Mucosa of stomach (tissue), 1 donor: ENCODE results near the gene ANKUB1.

Experiments
- H3K27me3 ChIP-seq: one replicate; pipeline ENCODE4 v1.7.0; 2013; ENCODE audit warnings: mild to moderate bottlenecking, low read length; ENCODE audit not compliant: control insufficient read depth, insufficient read depth
- H3K36me3 ChIP-seq: one replicate; pipeline ENCODE4 v1.7.0; 2013; ENCODE audit warnings: low read length; ENCODE audit not compliant: control insufficient read depth, insufficient read depth
- H3K4me1 ChIP-seq: one replicate; pipeline ENCODE4 v1.7.0; 2013; ENCODE audit warnings: mild to moderate bottlenecking, low read length; ENCODE audit not compliant: control insufficient read depth, insufficient read depth
- H3K4me3 ChIP-seq: one replicate; pipeline ENCODE4 v1.7.0; 2013; ENCODE audit warnings: low read length
- H3K9ac ChIP-seq: one replicate; pipeline ENCODE4 v1.7.0; 2013; ENCODE audit warnings: mild to moderate bottlenecking, low read length, moderate library complexity
- H3K9me3 ChIP-seq: one replicate; pipeline ENCODE4 v1.7.0; 2013; ENCODE audit warnings: mild to moderate bottlenecking, low read length, moderate library complexity; ENCODE audit not compliant: control insufficient read depth
- donor health status: Pancreatic carcinoma.

The ANKUB1 gene

DNA sequence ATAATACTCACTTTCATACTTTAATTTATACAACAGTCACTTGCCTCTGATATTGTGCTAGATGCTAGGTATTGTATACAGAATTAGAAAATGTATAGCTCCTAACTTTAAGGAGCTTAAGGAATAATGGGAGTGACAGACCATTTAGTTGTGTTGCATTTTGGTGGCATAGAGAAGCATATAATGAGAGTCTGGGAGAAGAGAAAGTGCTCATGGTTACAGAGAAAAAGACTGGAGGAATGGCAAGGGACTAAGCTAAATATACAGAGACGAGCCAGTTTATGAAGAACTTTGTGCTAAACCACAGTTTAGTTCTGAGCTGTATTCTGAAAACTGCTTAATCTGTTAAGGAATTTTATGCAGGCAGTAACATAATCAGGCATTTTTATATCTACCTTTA, 27.1 kb upstream of the ANKUB1 start:
- H3K9me3 ChIP-seq, result no peaks in the 10 kb centered on the region
- no peaks in the 10 kb centered on the region for H3K27me3 ChIP-seq
- H3K4me1 ChIP-seq, result peaks cover 3% of the 10 kb centered on the region

DNA sequence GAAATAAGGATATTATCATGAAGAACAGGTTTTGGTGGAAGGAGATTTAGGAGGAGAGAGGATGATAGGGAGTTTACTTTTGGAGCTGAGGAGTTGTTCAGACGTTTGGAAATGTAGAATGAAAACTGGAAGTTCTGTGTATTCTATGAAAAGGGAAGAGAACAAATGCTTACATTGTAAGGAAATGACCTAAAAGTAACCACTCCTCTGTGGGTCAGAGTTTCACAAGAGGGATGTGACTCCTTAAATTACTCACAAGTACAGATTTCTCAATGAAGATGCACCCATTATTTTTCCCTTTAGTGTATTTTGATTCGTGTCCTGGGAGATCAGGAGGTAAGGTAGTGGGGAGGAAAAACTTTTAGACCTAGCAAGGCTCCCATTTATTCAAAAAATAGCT, 24.6 kb upstream of the ANKUB1 start:
- no peak overlapping the region for H3K9ac ChIP-seq
- no peaks in the 10 kb centered on the region for H3K9me3 ChIP-seq
- H3K27me3 ChIP-seq, result no peaks in the 10 kb centered on the region
- H3K4me3 ChIP-seq, result no peak overlapping the region
- no peaks in the 10 kb centered on the region for H3K36me3 ChIP-seq
- peaks cover 3% of the 10 kb centered on the region for H3K4me1 ChIP-seq

More for the DNA sequence above, 27.1 kb upstream of the ANKUB1 start:
- H3K4me3 ChIP-seq, result no peak overlapping the region
- H3K9ac ChIP-seq, result no peak overlapping the region
- no peaks in the 10 kb centered on the region for H3K36me3 ChIP-seq

DNA sequence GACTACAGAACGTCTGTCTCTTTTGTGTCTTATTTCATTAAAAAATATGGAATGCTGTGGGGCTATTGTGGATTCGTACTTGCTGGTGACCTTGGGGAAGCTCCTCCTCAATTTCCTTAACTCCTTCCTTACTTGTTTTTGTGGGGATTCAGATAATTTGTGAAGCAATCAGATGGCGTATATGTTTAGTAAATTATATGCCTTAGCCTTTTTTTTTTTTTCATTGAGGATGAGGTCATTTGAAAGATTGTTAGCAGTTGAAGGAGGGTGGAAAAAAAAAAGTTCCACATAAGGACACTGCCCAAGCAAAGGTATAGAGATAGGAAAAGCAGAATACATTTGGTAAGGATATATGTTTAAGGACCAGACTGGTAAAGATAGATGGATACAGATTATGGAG, 24.0 kb upstream of the ANKUB1 start:
- H3K9ac ChIP-seq, result no peak overlapping the region
- H3K4me3 ChIP-seq, result no peak overlapping the region
- H3K36me3 ChIP-seq, result no peaks in the 10 kb centered on the region

DNA sequence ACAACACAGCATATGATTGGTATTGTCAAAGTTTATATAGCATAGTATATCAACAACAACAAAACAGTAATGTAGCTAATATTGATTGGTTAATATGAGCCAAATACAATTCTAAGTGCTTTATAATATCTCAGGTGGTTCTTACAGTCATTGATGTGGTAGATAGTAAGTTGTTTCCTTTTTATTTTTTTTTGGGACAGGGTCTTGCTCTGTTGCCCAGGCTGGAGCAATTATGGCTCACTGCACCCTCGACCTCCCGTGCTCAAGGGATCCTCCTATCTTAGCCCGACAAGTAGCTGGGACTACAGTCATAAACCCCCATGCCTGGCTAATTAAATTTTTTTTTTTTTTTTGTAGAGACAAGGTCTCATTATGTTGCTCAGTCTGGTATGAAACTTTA, 23.4 kb upstream of the ANKUB1 start:
- peaks cover 3% of the 10 kb centered on the region for H3K4me1 ChIP-seq
- H3K9me3 ChIP-seq, result no peaks in the 10 kb centered on the region
- H3K4me3 ChIP-seq, result no peak overlapping the region
- no peaks in the 10 kb centered on the region for H3K36me3 ChIP-seq
- H3K27me3 ChIP-seq, result no peaks in the 10 kb centered on the region
- H3K9ac ChIP-seq, result no peak overlapping the region

More for the DNA sequence above, 24.0 kb upstream of the ANKUB1 start:
- Histone ChIP-seq H3K27me3 (no peaks in the 10 kb centered on the region), H3K9me3 (no peaks in the 10 kb centered on the region), H3K4me1 (peaks cover 3% of the 10 kb centered on the region)

DNA sequence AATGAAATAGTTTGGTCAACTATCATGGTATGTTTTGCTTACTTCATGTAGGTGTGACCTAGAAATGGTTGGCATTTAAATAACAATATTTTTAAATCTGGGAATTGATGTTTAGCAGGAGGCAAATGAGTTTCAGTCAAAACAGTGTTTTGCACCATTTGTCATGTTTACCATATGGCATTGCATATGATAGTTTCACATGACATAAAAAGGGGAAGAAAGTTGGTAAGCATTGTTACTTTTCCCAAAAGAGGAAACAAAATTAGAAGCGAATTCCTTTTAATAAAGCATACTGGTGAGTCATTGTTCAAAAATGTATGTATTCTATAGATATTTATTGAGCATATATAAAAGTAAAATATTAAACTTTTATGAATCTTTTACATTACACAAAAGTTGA, 23.0 kb upstream of the ANKUB1 start:
- H3K9ac ChIP-seq, result no peak overlapping the region
- peaks cover 3% of the 10 kb centered on the region for H3K4me1 ChIP-seq
- H3K27me3 ChIP-seq, result no peaks in the 10 kb centered on the region
- H3K4me3 ChIP-seq, result no peak overlapping the region
- H3K9me3 ChIP-seq, result no peaks in the 10 kb centered on the region
- no peaks in the 10 kb centered on the region for H3K36me3 ChIP-seq

DNA sequence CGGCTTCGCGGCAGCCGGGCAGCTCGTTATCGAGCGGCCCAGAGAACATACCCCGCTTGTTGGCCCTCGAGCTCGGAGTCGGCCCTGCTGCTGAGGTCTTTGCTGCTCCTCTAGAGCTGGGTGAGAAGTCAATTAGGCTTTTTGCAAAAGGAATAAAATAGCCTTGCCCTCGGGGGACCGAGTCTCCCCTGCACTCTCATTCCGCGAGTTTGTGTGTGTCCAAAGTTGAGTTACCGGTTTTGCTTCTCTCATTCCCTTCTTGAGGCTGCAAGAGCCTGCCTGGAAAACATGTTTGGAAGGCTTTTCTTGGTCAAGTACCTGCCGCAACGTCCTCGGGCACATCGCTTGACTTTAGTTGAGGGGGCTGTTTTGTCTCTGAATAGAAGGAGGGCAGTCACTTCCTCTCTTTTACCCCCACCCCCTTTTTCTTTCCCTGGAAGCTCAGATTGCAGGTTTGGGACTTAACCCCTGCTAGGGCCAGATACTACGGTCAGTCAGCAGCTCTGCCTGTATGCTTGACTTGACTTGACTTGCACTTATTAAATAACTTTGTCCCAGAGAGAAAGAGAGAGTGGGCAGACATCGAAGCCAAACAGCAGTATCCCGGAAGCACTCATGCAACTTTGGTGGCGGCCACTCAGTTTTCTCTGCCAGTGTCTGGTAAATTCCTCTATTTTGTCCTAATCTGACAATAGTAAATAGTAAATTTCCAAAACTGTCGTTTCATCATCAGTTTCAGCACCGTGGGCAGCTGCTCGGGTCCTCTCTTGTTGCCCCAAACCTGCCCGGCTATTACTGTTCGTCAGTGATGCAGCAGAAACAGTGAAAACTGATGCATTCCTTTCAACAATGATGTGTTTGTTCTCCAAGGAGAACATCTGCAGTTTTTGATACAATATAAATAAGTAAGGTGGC, 21.3 kb upstream of the ANKUB1 start:
- H3K27me3 ChIP-seq, result no peaks in the 10 kb centered on the region
- H3K36me3 ChIP-seq, result no peaks in the 10 kb centered on the region
- H3K9ac ChIP-seq, result peak overlapping the region; percentile 92
- peaks cover 3% of the 10 kb centered on the region for H3K4me1 ChIP-seq
- H3K4me3 ChIP-seq, result peak overlapping the region; percentile 85
- no peaks in the 10 kb centered on the region for H3K9me3 ChIP-seq

DNA sequence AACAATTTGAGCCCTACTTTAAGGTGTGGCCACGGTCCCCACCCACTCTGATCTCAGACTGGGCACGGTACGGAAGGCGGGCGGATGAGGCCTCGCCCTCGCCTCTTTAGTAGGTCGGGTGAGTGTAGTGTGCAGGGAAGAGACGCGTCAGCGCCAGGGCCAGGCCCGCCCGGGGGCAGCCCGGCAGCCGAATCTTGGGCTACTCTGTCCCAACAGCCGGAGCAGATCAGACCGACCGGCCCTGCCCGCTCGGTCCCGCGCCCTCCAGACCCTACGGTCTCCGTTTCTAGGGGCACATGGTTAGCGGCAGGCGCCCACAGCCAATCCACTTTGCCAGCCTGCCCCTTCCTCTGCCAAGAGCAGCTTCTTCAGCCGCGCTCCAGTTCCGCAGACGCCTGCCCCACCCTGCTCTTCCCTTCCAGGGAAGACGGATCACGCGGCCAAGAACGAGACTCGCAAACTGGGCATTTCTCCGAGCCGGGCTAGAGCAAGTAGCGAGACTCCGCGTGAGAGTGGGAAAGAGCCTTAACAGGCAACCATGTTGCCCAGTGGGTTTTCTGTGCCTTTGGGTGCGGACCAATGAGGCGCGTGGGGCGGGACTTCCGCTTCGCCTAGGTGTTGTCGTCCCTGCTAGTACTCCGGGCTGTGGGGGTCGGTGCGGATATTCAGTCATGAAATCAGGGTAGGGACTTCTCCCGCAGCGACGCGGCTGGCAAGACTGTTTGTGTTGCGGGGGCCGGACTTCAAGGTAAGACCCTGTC, 20.4 kb upstream of the ANKUB1 start, which contains the start of gene RNF13:
Gene RNF13 (plus strand): TSS at position 610 of the 761 bp plus-strand sequence. CDS start 32,812 bp downstream, outside the sequence.
- H3K27me3 ChIP-seq, result no peaks in the 10 kb centered on the region
- H3K36me3 ChIP-seq, result no peaks in the 10 kb centered on the region
- H3K9ac ChIP-seq, result peak within 1 kb of the TSS; percentile 92
- H3K4me1 ChIP-seq, result peaks cover 3% of the 10 kb centered on the region
- peak within 1 kb of the TSS; percentile 85 for H3K4me3 ChIP-seq
- H3K9me3 ChIP-seq, result no peaks in the 10 kb centered on the region

DNA sequence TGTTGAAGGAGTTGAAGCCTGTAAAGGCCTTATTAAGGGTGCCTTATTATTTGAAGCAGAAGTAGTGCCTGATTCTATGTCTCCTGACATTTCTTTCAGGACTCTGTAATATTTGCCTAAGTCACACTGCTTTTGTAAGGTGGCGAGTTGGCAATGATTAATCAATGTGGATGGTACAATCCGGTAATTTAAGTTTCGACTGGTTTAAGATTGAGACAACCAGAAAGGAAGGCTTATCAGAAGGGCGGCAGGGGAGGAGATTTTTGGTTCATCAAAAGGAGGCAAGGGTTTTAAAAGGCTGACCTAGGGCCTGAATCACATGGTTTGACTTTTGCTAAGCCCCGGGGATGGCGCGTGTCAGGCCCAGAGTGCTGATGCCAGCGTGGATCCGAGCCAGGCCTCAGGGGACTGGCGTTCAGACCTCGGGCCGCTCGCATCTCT, 19.8 kb upstream of the ANKUB1 start:
- Histone ChIP-seq H3K4me1 (peaks cover 3% of the 10 kb centered on the region), H3K4me3 (peak overlapping the region; percentile 85), H3K9ac (peak overlapping the region; percentile 92), H3K27me3 (no peaks in the 10 kb centered on the region), H3K36me3 (no peaks in the 10 kb centered on the region), H3K9me3 (no peaks in the 10 kb centered on the region)

DNA sequence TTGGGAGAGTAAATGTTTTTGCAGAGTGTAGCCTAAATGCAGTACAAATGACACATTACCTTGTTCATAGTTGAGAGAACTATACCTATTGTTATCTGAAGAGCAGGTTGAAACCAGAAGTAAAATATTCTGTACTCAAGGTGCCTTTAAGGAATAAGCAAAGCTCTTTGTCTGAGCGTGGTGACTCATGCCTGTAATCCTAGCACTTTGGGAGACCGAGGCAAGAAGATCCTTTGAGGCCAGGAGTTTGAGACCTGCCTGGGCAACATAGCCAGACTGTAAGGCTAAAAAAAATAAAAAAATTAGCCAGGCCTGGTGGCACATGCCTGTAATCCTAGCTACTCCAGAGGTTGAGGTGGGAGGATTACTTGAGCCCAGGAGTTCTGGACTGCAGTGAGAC, 18.5 kb upstream of the ANKUB1 start:
- no peaks in the 10 kb centered on the region for H3K36me3 ChIP-seq
- H3K27me3 ChIP-seq, result no peaks in the 10 kb centered on the region
- no peak overlapping the region for H3K9ac ChIP-seq
- no peaks in the 10 kb centered on the region for H3K9me3 ChIP-seq
- peaks cover 3% of the 10 kb centered on the region for H3K4me1 ChIP-seq
- H3K4me3 ChIP-seq, result no peak overlapping the region

DNA sequence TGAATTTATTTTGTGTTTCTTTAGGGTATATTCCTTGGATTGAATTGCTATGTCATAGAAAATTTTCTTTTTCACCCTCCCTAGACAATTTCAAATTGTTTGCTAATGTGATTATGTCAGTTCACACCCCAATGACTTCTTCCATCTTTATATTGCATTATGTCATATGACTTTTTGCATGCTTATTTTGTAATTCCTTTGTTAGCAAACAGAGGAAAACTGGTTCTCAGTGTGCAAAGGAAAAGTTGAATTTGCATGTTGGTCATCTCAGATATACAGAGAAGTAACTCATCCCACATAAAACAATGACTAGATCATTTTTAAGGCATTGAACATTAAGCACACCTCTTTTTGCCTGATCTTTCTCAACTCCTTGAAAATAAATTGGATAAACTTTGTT, 17.3 kb upstream of the ANKUB1 start:
- no peak overlapping the region for H3K4me3 ChIP-seq
- H3K4me1 ChIP-seq, result no peaks in the 10 kb centered on the region
- no peaks in the 10 kb centered on the region for H3K36me3 ChIP-seq
- H3K9me3 ChIP-seq, result no peaks in the 10 kb centered on the region
- no peaks in the 10 kb centered on the region for H3K27me3 ChIP-seq
- no peak overlapping the region for H3K9ac ChIP-seq

DNA sequence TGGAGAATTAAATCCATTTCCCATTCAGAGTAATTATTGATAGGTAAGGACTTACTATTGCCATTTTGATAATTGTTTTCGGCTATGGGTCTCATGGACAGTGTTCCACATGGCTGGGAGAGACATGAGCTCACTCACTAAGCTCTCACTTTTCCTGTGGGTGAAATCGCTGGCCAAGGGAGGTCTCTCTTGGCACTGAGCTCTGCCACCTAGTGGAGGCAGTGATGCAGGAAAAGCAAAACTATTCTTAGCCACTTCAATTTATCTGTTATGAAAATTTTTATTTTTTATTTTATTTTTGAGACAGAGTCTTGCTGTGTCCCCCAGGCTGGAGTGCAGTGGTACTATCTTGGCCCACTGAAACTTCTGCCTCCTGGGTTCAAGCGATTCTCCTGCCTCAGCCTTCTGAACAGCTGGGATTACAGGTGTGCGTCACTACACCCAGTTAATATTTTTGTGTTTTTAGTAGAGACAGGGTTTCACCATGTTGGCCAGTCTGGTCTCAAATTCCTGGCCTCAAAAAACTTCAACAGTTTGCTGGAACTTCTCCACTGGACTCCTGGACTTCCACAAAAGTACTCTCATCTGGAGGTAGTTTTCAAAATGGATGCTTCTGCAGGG, 16.0 kb upstream of the ANKUB1 start:
- no peaks in the 10 kb centered on the region for H3K4me1 ChIP-seq
- H3K9ac ChIP-seq, result no peak overlapping the region
- H3K9me3 ChIP-seq, result no peaks in the 10 kb centered on the region
- H3K4me3 ChIP-seq, result no peak overlapping the region
- H3K27me3 ChIP-seq, result no peaks in the 10 kb centered on the region
- no peaks in the 10 kb centered on the region for H3K36me3 ChIP-seq
